CD4-positive, alpha-beta memory T cell (primary cell): ENCODE measurements around the gene CDKL1. TPM values are rescaled to one million over a fixed set of nuclear protein-coding genes. Genes with fewer than 3 reads are reported as not detected.
"Not testable (repeated sequence)": the region's sequence is repeated elsewhere in the genome, so short reads cannot be mapped to it uniquely, and the experiment has no call there.

ENCODE experiments used
- CTCF ChIA-PET: fragments of 350-600 bp; sonication (Branson Sonifier 250); formaldehyde crosslinking; loops from one replicate; lab custom pipeline; 2021; ENCODE audit warnings: inconsistent platforms; ENCODE audit not compliant: partially characterized antibody; lab: Charles Lee
- POLR2A ChIA-PET: fragments of 350-600 bp; sonication (Branson Sonifier 250); formaldehyde crosslinking; loops from one replicate; lab custom pipeline; 2021; ENCODE audit not compliant: partially characterized antibody; lab: Charles Lee
- DNase-seq, 5 donors: peaks; one replicate each; pipeline versions ENCODE4 v3.0.0 to v3.0.0-alpha.2; 2020 to 2022; ENCODE audit warnings: mixed read lengths in 1 of 5
- H3K27ac ChIP-seq: one replicate; pipeline ENCODE4 v1.7.0; 2013; ENCODE audit warnings: low read depth, low read length
- H3K27me3 ChIP-seq: 2 replicates; pipeline ENCODE4 v1.7.0; 2013; ENCODE audit warnings: mild to moderate bottlenecking, low read length, moderate library complexity; ENCODE audit not compliant: insufficient read depth
- H3K36me3 ChIP-seq: 2 replicates; pipeline ENCODE4 v1.7.0; 2013; ENCODE audit warnings: mild to moderate bottlenecking, low read length, moderate library complexity; ENCODE audit not compliant: insufficient read depth
- H3K4me1 ChIP-seq: 2 replicates; pipeline ENCODE4 v1.7.0; 2013; ENCODE audit warnings: mild to moderate bottlenecking, low read length, moderate library complexity; ENCODE audit not compliant: insufficient read depth
- H3K4me3 ChIP-seq, 2 donors: one replicate each; pipeline ENCODE4 v1.7.0; 2013; ENCODE audit warnings: low read length in 2 of 2, mild to moderate bottlenecking in 1 of 2
- H3K9me3 ChIP-seq, 2 donors: one replicate each; pipeline ENCODE4 v1.7.0; 2013; ENCODE audit warnings: low read length in 2 of 2, control low read depth in 1 of 2; ENCODE audit not compliant: control insufficient read depth in 1 of 2
- H3K27ac Mint-ChIP-seq, 7 donors: one replicate each; pipeline ENCODE4 v1.8.0; 2020 to 2021; ENCODE audit warnings: mixed read lengths in 7 of 7, mild to moderate bottlenecking in 6 of 7, inconsistent platforms in 3 of 7, moderate library complexity in 3 of 7
- H3K27me3 Mint-ChIP-seq, 2 donors: one replicate each; pipeline ENCODE4 v1.8.0; 2020 to 2021; ENCODE audit warnings: mixed read lengths in 2 of 2
- H3K36me3 Mint-ChIP-seq, 2 donors: one replicate each; pipeline ENCODE4 v1.8.0; 2020 to 2021; ENCODE audit warnings: mixed read lengths in 2 of 2, inconsistent platforms in 1 of 2, mild to moderate bottlenecking in 1 of 2
- H3K4me1 Mint-ChIP-seq, 4 donors: one replicate each; pipeline ENCODE4 v1.8.0; 2020 to 2021; ENCODE audit warnings: mixed read lengths in 4 of 4, mild to moderate bottlenecking in 1 of 4
- H3K4me3 Mint-ChIP-seq, 8 donors: one replicate each; pipeline ENCODE4 v1.8.0; 2020 to 2021; ENCODE audit warnings: mixed read lengths in 8 of 8, mild to moderate bottlenecking in 7 of 8, moderate library complexity in 6 of 8, inconsistent platforms in 3 of 8
- H3K9me3 Mint-ChIP-seq, 8 donors: one replicate each; pipeline ENCODE4 v1.8.0; 2020 to 2021; ENCODE audit warnings: mixed read lengths in 8 of 8, mild to moderate bottlenecking in 5 of 8, inconsistent platforms in 3 of 8, moderate library complexity in 1 of 8
- intact Hi-C: fragments of 100-400 bp; cut with micrococcal nuclease; formaldehyde crosslinking; loops from one replicate; pipeline ENCODE4 v1.15.1; 2023
- polyA plus RNA-seq, 2 donors: library from polyadenylated mRNA; unstranded; fragments of 300-500 nt; fragmentation: Illumina TruSeq; gene quantifications; one replicate each; pipeline ENCODE4 v1.2.3, GENCODE V29; 2021
- total RNA-seq, 2 experiments: library from RNA; stranded (reverse); gene quantifications; one replicate each; pipeline ENCODE4 v1.2.3, GENCODE V29; 2021

CDKL1 gene
- total and polyA plus RNA-seq, 4 experiments from 2014 or later = 1.6 to 12.0 (median 6.4) TPM

DNA sequence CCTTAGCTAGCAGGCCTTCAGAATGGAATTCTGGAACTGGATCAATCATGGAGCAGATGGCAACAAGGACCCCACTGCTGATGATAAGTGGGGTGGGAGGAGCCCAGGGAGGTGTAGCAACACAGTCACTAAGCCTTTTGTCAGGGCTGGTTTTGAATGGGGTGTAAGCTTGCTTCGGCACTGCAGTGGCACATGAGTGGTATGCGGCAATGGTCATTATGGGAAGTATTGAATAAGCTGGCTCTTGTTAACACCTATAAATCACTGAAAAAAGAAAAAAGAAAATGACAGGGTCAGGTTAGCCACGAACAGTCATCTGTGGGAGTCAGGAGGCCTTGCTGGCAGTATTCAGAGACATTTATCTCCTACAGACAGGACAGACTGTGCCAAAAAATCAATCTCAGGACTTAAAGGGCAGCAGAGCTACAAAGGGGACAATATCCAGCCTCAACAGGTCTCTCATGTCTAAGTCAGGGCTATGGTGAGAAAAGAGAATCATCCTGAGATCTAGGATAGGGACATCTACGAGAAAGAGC, 19.1 kb downstream of the CDKL1 start:
- no peak overlapping the region for H3K4me3 Mint-ChIP-seq
- no peaks in the 10 kb centered on the region for H3K36me3 ChIP-seq
- no peak for DNase-seq
- H3K27me3 ChIP-seq = peaks cover 4% of the 10 kb centered on the region
- H3K9me3 ChIP-seq = no peaks in the 10 kb centered on the region
- CTCF ChIA-PET = no interaction called here
- H3K4me1 ChIP-seq = no peaks in the 10 kb centered on the region
- H3K27ac Mint-ChIP-seq = no peak overlapping the region
- no peak overlapping the region for H3K27ac ChIP-seq
- no peaks in the 10 kb centered on the region for H3K36me3 Mint-ChIP-seq
- no peak overlapping the region for H3K4me3 ChIP-seq
- intact Hi-C loops = no loop called here
- no peaks in the 10 kb centered on the region for H3K9me3 Mint-ChIP-seq
- H3K27me3 Mint-ChIP-seq = no peaks in the 10 kb centered on the region
- H3K4me1 Mint-ChIP-seq = no peaks in the 10 kb centered on the region
- POLR2A ChIA-PET = no interaction called here

DNA sequence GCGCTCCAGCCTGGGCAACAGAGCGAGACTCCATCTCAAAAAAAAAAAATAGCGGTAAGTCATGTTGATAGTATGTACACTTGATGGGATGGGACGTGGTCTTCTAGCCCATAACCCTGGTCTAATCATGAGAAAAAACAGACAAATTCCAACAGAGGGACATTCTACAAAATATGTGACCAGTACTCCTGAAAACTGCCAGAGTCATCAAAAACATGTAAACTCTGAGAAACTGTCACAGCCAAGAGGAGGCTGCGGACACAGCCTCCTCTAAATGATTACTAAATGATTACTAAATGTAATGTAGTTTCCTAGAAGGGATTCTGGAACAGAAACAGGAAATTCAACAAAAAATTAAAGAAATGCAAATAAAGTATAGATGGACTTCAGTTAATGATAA, 20.9 kb downstream of the CDKL1 start:
- Mint-ChIP-seq H3K4me1 (no peaks in the 10 kb centered on the region), H3K27me3 (no peaks in the 10 kb centered on the region), H3K27ac (no peak overlapping the region), H3K9me3 (no peaks in the 10 kb centered on the region), H3K4me3 (no peak overlapping the region), H3K36me3 (no peaks in the 10 kb centered on the region)
- no peak overlapping the region for H3K27ac ChIP-seq
- no peak overlapping the region for H3K4me3 ChIP-seq
- no peaks in the 10 kb centered on the region for H3K9me3 ChIP-seq
- H3K4me1 ChIP-seq = no peaks in the 10 kb centered on the region
- no peak for DNase-seq
- H3K36me3 ChIP-seq = no peaks in the 10 kb centered on the region
- ChIA-PET POLR2A (no interaction called here), CTCF (no interaction called here)
- H3K27me3 ChIP-seq = peaks cover 4% of the 10 kb centered on the region
- intact Hi-C loops = no loop called here

DNA sequence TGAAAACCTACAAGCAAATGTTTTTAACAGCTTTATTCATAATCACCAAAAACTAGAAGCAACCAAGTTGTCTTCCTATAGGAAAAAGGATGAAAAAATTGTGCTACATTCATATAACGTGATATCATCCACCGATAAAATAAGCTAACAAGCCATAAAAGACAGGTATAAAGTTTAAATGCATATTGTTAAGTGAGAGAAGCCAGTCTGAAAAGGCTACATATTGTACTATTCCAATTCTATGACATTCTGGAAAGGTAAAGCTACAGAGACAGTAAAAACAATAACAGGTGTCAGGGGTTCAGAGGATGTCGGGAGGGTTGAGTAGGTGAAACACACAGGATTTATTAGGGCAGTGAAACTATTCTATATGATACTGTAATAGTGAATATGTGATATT, 22.7 kb downstream of the CDKL1 start:
- POLR2A ChIA-PET = interaction anchor here (1.1 kb wide), 1 partner anchor 11 kb away, joined by 6 read pairs; no protein-coding TSS in a partner anchor
- Histone ChIP-seq H3K4me3 (no peak overlapping the region), H3K27me3 (peaks cover 4% of the 10 kb centered on the region), H3K9me3 (no peaks in the 10 kb centered on the region), H3K27ac (no peak overlapping the region), H3K4me1 (no peaks in the 10 kb centered on the region), H3K36me3 (no peaks in the 10 kb centered on the region)
- H3K4me3 Mint-ChIP-seq = no peak overlapping the region
- CTCF ChIA-PET = interaction anchor here (1.3 to 1.8 kb wide), 2 partner anchors 10 to 53 kb away, joined by 4 to 10 read pairs; no protein-coding TSS in a partner anchor
- H3K27ac Mint-ChIP-seq = no peak overlapping the region
- H3K4me1 Mint-ChIP-seq = no peaks in the 10 kb centered on the region
- H3K27me3 Mint-ChIP-seq = no peaks in the 10 kb centered on the region
- H3K9me3 Mint-ChIP-seq = no peaks in the 10 kb centered on the region
- intact Hi-C loops = no loop called here
- DNase-seq = no peak
- no peaks in the 10 kb centered on the region for H3K36me3 Mint-ChIP-seq

DNA sequence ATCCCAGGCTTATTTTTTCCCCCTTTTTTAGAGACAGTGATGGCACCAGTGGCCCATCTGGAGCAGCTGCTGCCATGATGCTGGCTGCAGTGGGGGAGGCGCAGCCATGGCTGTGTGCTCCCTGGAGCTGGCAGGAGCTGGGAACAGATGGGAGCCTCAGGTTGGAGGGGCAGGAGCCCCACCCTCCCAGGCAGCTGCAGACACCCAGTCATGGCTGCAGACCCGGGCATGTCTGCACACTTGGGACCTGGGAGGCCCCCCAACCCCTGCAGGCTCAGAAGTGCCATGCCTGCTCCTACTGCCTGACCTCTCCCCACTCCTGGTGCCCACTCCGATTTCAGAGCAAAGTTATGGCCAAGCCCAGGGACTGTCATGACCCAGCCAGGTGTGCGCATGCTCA, 25.1 kb downstream of the CDKL1 start:
- Histone ChIP-seq H3K4me1 (no peaks in the 10 kb centered on the region), H3K27ac (no peak overlapping the region), H3K4me3 (no peak overlapping the region), H3K36me3 (no peaks in the 10 kb centered on the region), H3K27me3 (peaks cover 4% of the 10 kb centered on the region), H3K9me3 (no peaks in the 10 kb centered on the region)
- peaks cover 0 to 4% (median 1%) of the 10 kb centered on the region in 4 donors for H3K4me1 Mint-ChIP-seq
- no peak overlapping the region for H3K4me3 Mint-ChIP-seq
- H3K9me3 Mint-ChIP-seq = no peaks in the 10 kb centered on the region
- ChIA-PET CTCF (no interaction called here), POLR2A (no interaction called here)
- intact Hi-C loops = no loop called here
- H3K27ac Mint-ChIP-seq = no peak overlapping the region
- H3K36me3 Mint-ChIP-seq = no peaks in the 10 kb centered on the region
- no peaks in the 10 kb centered on the region for H3K27me3 Mint-ChIP-seq
- no peak for DNase-seq

DNA sequence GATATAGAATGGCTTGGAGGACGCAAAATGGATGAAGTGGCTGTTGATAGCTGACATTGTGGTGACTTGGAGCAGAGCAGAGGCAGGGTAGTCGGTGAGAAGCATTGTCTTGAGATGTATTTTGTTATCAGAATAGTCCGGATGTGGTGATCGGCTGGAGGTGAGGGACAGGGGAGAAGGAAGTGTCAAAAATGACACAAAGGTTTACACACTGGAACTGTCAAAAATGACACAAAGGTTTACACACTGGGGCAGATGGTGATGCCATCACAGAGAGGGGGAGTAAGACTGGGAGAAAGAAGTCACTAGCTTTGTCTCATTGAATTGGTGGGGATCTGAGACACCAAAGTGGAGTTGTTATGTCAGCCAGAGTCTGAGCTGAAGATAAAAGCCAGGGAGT, 30.1 kb downstream of the CDKL1 start:
- CTCF ChIA-PET = no interaction called here
- Mint-ChIP-seq H3K4me1 (peaks cover 19 to 28% (median 21%) of the 10 kb centered on the region in 4 donors), H3K4me3 (peak overlapping the region in 1 of 8 donors; percentile 47), H3K27me3 (no peaks in the 10 kb centered on the region), H3K36me3 (peaks cover 0 to 3% of the 10 kb centered on the region in 2 donors), H3K9me3 (peaks cover 0 to 5% (median 0%) of the 10 kb centered on the region in 8 donors), H3K27ac (peak overlapping the region in 2 of 7 donors; percentile 3 to 5)
- intact Hi-C loops = no loop called here
- Histone ChIP-seq H3K27ac (no peak overlapping the region), H3K4me1 (peaks cover 17% of the 10 kb centered on the region), H3K36me3 (no peaks in the 10 kb centered on the region), H3K27me3 (no peaks in the 10 kb centered on the region), H3K4me3 (no peak overlapping the region), H3K9me3 (no peaks in the 10 kb centered on the region)
- DNase-seq = no peak
- POLR2A ChIA-PET = no interaction called here

DNA sequence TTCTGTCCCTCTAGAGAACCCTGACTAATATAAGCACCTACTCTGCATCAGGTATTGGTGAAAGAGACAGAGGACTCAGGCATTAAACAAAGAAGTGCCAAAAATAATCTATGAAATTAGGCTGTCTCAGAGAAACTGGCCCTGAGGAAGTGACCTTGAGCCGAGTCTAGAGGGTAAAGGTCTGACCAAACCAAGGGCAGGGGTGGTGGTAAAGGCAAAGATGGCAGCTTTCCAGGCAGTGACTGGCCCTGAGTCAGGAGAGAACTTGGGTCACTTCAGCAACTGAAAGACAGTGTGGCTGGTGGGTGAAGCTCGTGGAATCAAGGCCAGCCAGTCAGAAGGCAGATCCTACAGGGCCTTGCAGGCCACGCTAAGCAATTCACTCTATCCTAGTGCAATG, 30.6 kb downstream of the CDKL1 start:
- Mint-ChIP-seq H3K4me1 (peaks cover 19 to 28% (median 21%) of the 10 kb centered on the region in 4 donors), H3K9me3 (peaks cover 0 to 5% (median 0%) of the 10 kb centered on the region in 8 donors), H3K36me3 (peaks cover 0 to 3% of the 10 kb centered on the region in 2 donors), H3K27me3 (no peaks in the 10 kb centered on the region), H3K27ac (no peak overlapping the region), H3K4me3 (peak overlapping the region in 1 of 8 donors; percentile 11)
- H3K27me3 ChIP-seq = no peaks in the 10 kb centered on the region
- no peak overlapping the region for H3K4me3 ChIP-seq
- intact Hi-C loops = no loop called here
- ChIA-PET POLR2A (interaction anchor here (1.1 kb wide), 1 partner anchor 11 kb away, joined by 3 read pairs; no protein-coding TSS in a partner anchor), CTCF (no interaction called here)
- no peak for DNase-seq
- H3K36me3 ChIP-seq = no peaks in the 10 kb centered on the region
- no peak overlapping the region for H3K27ac ChIP-seq
- H3K4me1 ChIP-seq = peaks cover 17% of the 10 kb centered on the region
- no peaks in the 10 kb centered on the region for H3K9me3 ChIP-seq

DNA sequence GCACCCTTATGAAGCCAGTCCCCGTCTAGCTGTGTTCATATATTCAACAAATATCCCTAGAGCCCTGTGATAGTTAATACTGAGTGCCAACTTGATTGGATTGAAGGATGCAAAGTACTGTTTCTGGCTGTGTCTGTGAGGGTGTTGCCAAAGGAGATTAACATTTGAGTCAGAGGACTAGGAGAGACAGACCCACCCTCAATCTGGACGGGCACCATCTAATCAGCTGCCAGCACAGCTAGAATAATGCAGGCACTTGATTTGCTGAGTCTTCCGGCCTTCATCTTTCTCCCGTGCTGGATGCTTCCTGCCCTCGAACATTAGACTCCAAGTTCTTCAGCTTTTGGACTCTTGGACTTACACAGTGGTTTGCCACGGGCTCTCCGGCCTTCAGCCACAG, 31.1 kb downstream of the CDKL1 start:
- H3K27ac Mint-ChIP-seq = peak overlapping the region in 2 of 7 donors; percentile 31 to 69

More for the DNA sequence above, 31.1 kb downstream of the CDKL1 start:
- CTCF ChIA-PET = interaction anchor here (1.2 to 2.8 kb wide), 2 partner anchors 8 to 10 kb away, joined by 4 to 10 read pairs; no protein-coding TSS in a partner anchor
- DNase-seq, H3K4me3 ChIP-seq, H3K9me3 ChIP-seq, H3K36me3 Mint-ChIP-seq, H3K27me3 Mint-ChIP-seq, intact Hi-C loops, H3K27me3 ChIP-seq, H3K36me3 ChIP-seq, H3K4me3 Mint-ChIP-seq, H3K27ac ChIP-seq, H3K9me3 Mint-ChIP-seq: not testable (repeated sequence)
- POLR2A ChIA-PET = interaction anchor here (1.0 to 1.1 kb wide), 2 partner anchors 10 to 54 kb away, joined by 3 read pairs; partner anchors contain the start of genes DMAC2L and L2HGDH
- H3K4me1 ChIP-seq = peaks cover 17% of the 10 kb centered on the region
- H3K4me1 Mint-ChIP-seq = peaks cover 23 to 28% (median 25%) of the 10 kb centered on the region in 4 donors
